ENCODE results near the gene CAMSAP1.

GRCh38 chr9:135827866-135828580 is 79.3 kb downstream of the CAMSAP1 start:
- TF ChIP-seq CTCF (IDR thresholded peaks at IDR 0.05) (no peak), POLR2A (IDR thresholded peaks at IDR 0.05) (no peak)

All from lower leg skin (tissue), 3 donors.